Hematopoietic multipotent progenitor cell treated with erythropoietin and hydrocortisone succinate and interleukin-3 and kit ligand, for 8 days (in vitro differentiated cells): Measurements from ENCODE around the gene GNB1.
"Not testable (repeated sequence)": the region's sequence is repeated elsewhere in the genome, so short reads cannot be mapped to it uniquely, and the experiment has no call there.

Source experiments
- DNase-seq: peaks from one replicate; pipeline ENCODE4 v3.0.0-alpha.2; 2015

The GNB1 gene

GRCh38 chr1:1890506-1891348, at the start of gene GNB1:
TSS of gene GNB1 (minus strand) at chr1:1891087. CDS start at chr1:1825453, 65,634 bp downstream.
- peak; percentile 86 for DNase-seq

GRCh38 chr1:1940123-1940425, 49.2 kb upstream of the GNB1 start:
- DNase-seq, result no peak

- no peak for DNase-seq
These were observed 48.6 kb upstream of the GNB1 start for GRCh38 chr1:1939296-1940122.

GRCh38 chr1:1938613-1939295, 47.9 kb upstream of the GNB1 start:
- no peak for DNase-seq

GRCh38 chr1:1938276-1938573, 47.3 kb upstream of the GNB1 start:
- no peak for DNase-seq

- DNase-seq, result no peak
These were observed 46.8 kb upstream of the GNB1 start for GRCh38 chr1:1937549-1938275.

- DNase-seq, result no peak
These were observed 46.2 kb upstream of the GNB1 start for GRCh38 chr1:1937061-1937460.

- DNase-seq, result not testable (repeated sequence)
These were observed 44.0 kb upstream of the GNB1 start for GRCh38 chr1:1934848-1935247.

GRCh38 chr1:1929639-1930545, 39.0 kb upstream of the GNB1 start:
- DNase-seq, result no peak

GRCh38 chr1:1929102-1929638, 38.3 kb upstream of the GNB1 start:
- no peak for DNase-seq

GRCh38 chr1:1928231-1929101, 37.6 kb upstream of the GNB1 start:
- no peak for DNase-seq

GRCh38 chr1:1927751-1928150, 36.9 kb upstream of the GNB1 start:
- no peak for DNase-seq

GRCh38 chr1:1926886-1927660, 36.2 kb upstream of the GNB1 start:
- DNase-seq, result no peak

- DNase-seq, result no peak
These were observed 35.5 kb upstream of the GNB1 start for GRCh38 chr1:1926346-1926811.

- DNase-seq, result no peak
These were observed 34.8 kb upstream of the GNB1 start for GRCh38 chr1:1925437-1926345.

- no peak for DNase-seq
These were observed 34.0 kb upstream of the GNB1 start for GRCh38 chr1:1924849-1925248.

- no peak for DNase-seq
These were observed 33.5 kb upstream of the GNB1 start for GRCh38 chr1:1924386-1924785.

GRCh38 chr1:1922956-1923833, 32.3 kb upstream of the GNB1 start:
- DNase-seq, result no peak
